HG03439 (cell line): ENCODE data around the gene AP5M1.
"Not testable (repeated sequence)": the region's sequence is repeated elsewhere in the genome, so short reads cannot be mapped to it uniquely, and the experiment has no call there.

Source experiments
- ATAC-seq: cut with Tn5 transposase; IDR thresholded peaks from one replicate; pipeline ENCODE4 v1.9.1; 2021; ENCODE audit warnings: mild to moderate bottlenecking, moderate library complexity; ENCODE audit not compliant: unreplicated experiment

AP5M1 gene

DNA sequence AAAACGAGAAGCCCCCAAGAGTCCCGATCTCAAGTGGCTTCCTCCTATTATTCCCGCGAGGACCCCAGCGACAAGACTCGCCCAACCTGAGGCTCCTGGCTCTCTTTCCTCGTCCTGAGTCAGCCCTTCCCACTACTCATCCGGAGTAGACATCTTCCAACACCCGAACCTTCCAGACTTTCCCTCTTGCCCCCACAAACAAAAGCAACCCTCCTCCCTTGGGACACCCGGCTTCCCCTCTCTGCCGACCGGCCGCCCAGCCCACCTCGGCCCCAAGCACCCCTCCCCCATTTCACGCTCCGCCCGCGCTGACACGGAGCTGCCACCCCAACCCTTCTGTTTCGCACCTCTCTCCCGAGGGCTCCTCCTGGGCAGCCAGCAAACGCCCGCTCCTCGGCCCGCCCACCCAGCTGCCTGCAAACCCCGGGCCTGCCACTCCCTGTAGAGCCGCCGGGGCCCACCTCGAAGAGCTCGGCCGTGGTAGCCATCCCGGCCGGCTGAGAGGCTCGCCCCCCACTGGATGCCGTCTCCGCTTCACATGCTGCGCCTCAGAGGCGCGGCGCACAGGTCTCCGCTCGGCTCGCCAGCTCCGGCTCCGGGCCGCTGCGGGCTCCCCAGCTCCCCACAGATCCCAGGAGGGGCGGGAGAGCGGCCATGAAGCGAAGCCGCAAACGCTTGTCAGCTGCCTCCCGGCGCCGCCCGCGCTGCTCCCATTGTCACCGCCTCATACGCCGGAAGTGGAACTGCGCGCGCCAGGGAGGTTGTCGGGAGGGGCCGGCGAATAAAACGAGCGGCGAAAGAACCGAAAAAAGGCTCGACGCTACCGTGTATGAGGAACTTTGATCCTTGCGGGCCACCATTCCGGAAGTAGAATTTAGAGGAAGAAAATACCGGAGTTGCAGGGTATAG, at the start of gene AP5M1, which contains the start of gene EXOC5:
Gene AP5M1, plus strand, starts transcription at position 811 of the 909 bp plus-strand sequence. CDS start 344 bp downstream, outside the sequence.
Gene EXOC5, minus strand, starts transcription at position 745 of the 909 bp plus-strand sequence. Its CDS starts 257 bp downstream, at position 488.
- ATAC-seq, result peak; percentile 93

GRCh38 chr14:57221931-57222330, 46.8 kb upstream of the AP5M1 start:
- no peak for ATAC-seq

- ATAC-seq, result no peak
These were observed 41.7 kb upstream of the AP5M1 start for GRCh38 chr14:57227083-57227482.

DNA sequence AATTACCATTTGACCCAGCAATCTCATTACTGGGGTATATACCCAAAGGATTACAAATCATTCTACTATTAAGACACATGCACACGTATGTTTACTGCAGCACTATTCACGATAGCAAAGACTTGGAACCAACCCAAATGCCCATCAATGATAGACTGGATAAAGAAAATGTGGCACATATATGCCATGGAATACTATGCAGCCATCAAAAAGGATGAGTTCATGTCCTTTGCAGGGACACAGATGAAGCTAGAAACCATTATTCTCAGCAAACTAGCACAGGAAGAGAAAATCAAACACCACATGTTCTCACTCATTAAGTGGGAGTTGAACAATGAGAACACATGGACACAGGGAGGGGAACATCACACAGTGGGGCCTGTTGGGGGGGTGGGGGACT, 40.5 kb upstream of the AP5M1 start:
- not testable (repeated sequence) for ATAC-seq

DNA sequence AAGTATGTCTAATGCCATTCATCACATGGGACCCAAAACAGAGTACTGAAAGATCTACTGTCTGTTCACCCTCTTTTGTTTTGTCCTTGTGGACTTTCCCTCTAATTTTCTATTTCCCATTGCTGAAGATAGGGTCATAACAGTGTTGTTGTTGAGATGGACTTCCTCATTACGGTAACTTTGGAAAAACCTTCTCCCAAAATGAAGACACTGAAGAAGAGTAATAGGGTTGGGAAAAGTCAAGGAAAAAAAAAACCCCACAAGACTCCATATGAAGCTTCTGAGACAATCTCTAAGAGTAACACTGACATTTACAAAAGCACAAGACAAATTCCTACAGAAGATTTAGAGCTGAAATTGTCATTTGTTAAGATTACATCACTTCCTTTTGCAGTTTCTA, 36.8 kb upstream of the AP5M1 start:
- ATAC-seq, result no peak

GRCh38 chr14:57240115-57240514, 28.7 kb upstream of the AP5M1 start:
- ATAC-seq, result not testable (repeated sequence)

DNA sequence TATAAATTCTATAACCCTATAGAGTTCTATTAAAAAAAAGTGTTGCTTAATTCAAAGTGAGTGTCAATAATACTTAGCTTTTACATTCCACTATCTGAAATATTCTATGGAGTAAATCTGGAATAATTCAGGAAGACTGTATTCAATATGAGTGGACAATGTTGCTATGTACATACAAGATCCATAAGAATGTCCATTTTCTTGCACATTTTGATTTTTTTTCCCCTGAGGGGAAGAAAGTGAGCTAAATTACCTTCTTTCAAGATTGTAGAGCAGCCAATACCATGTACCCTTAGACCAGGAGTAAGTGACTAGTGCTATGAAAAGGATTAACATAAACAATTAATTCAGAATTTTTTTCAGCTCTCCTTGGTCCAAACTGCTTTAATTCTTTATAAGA, 25.5 kb upstream of the AP5M1 start:
- no peak for ATAC-seq

DNA sequence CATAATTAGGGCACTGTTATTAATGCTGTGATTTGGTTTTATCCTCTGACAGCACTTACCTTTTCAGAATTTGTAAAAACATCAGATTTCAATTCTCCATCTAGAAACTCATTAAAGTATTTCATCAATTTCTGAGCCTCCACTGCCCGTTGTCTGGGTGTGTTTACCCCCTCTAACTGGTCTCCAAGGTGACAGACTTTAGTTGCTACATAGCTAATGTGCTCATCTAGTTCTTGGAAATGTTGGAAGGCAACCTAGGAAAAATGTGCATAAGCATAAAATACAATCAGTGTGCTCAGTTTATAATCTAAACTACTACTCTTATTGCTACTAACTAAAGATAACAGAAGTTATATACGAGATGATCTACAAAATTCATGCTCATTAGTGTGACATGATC, 24.7 kb upstream of the AP5M1 start:
- ATAC-seq, result no peak

GRCh38 chr14:57245941-57246340, 22.8 kb upstream of the AP5M1 start:
- ATAC-seq, result no peak

DNA sequence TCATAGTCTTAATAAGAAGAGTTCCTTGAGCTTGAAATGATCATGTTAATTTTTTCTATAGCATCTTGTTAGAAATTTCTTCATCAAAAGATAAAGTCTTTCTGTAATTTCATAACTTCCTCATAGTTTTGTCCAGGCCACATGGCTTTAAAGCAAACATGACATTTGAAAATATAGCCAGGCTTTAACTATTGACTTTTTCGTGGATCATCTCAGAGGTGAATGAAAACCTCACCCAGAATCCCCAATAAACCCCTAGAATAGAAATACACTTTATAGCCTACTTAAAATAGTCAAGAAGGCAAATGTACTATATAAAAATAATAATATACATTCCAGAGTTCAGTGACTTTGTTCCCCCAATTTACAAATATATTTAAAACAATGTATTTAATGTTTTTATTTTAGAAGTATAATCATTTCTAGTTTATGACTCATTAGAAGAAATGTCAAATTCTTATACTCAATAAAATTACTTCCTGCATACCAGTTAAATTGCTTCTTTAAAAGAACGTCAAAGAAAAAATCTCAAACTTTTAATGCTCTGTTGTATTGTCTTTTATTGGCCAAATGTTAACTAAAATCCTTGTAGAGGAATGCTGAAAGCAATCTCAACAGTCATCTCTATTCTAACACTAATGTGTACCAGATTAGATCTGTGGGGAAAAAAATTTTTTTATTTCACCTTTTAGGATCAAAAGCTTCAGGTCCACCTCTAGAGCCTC, 21.7 kb upstream of the AP5M1 start:
- no peak for ATAC-seq

DNA sequence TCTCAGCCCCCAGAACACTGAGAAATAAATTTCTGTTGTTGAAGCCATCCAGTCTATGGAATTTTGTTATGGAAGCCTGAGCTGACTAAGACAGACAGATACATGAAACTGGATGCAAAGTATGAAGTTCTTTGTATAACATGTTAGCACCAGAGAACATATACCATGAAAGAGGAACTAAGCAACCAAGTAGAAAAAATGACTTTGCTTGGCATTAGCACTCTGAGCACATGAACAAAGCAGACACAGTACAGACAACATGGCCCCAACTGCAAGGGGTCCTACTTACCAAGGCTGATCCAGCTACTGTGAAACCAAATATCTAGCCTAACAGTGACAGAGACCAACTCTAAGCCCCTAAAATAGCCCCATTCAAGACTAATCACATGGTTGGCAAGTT, 13.9 kb upstream of the AP5M1 start:
- no peak for ATAC-seq

DNA sequence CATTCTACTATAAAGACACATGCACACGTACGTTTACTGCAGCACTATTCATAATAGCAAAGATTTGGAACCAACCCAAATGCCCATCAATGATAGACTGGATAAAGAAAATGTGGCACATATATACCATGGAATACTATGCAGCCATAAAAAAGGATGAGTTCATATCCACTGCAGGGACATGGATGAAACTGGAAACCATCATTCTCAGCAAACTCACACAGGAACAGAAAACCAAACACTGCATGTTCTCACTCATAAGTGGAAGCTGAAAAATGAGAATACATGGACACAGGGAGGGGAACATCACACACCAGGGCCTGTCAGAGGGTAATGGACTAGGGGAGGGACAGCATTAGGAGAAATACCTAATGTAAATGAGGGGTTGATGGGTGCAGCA, 10.6 kb upstream of the AP5M1 start:
- not testable (repeated sequence) for ATAC-seq

DNA sequence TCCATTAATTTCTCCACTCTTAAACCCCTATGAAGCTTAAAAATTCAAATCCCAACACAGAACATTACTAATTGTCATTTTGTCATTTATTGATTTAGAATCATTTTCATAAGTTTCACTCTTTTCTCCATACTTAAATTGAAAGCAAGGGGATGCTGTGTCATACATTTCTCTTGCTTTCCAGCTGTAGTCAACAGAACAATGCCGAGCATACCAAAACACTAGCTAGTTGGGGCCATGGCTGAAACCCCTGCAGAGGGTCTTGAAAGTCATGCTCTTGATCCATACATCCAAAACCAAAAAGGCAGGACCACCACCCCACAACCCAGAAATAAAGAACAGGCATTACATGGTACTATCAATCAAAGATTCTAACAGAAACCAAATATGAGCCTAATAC, 9.1 kb upstream of the AP5M1 start:
- ATAC-seq, result no peak

- ATAC-seq, result no peak
These were observed 7.2 kb upstream of the AP5M1 start for GRCh38 chr14:57261604-57262003.

- no peak for ATAC-seq
These were observed 6.7 kb upstream of the AP5M1 start for GRCh38 chr14:57262117-57262516.

DNA sequence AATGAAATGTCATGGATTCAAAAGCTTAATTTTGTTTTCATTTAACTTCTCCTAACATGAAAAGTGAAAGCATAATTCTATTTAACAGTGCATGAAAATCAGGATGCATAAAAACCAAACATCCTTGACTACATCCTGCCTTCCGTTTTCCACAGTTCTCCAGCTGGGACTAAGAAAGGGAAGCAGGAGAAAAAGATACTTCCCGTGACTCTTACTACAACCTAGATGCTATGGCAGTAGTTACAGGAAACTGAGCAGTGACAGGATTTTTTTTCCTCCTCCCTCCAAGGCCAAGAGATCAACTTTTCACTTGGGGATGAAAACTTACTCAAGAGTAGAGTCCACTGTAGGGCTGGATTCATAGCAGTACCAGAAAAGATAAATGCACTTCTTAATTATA, 2.7 kb upstream of the AP5M1 start:
- ATAC-seq, result no peak

DNA sequence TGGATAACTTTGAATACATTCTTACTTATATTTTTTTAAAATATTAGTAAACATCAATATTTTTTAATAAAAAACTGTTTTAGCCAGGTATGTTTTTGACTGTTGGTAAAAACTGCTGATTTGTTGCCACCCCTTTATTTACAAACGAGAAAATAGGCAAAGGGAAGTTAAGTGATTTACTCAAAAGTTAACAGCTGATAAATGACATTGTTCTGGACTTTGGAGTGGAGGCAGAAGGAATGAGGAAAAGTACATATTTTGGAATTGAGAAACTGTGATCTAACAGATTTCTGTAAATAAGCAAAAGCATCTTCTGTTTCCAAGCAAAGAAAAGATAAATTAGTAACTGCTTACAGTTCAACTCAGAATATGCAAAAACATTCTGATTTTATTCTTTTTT, 4.5 kb downstream of the AP5M1 start:
- no peak for ATAC-seq

GRCh38 chr14:57274551-57274950, 5.8 kb downstream of the AP5M1 start:
- ATAC-seq, result no peak

DNA sequence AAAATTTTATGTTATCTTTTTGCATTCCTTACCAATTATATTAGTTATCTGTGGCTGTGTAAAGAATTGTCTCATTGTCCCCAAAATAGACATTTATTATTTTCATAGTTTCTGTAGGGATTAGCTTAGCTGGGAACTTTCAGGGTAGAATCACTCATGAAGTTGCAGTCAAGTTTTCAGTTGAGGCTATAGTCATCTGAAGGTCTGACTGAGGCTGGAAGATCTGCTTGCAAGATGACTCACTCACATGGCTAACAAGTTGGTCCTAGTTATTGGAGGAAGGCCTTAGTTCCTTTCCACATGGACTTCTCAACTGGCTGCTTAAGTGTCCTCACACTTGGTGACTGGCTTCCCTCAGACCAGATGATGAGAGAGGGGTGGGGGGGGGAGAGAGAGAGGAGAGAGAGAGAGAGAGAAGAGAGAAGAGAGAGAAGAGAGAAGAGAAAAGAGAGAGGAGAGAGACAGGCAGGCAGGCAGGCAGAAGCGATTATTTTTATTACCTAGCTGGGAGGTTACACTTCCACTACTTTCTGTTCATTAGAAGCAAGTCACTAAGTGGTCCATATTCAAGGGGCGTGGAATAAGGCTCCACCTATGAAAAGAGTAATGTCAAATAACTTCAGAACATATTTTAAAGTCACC, 6.4 kb downstream of the AP5M1 start:
- no peak for ATAC-seq

- no peak for ATAC-seq
These were observed 8.3 kb downstream of the AP5M1 start for GRCh38 chr14:57277062-57277461.

- no peak for ATAC-seq
These were observed 19.0 kb downstream of the AP5M1 start for GRCh38 chr14:57287745-57288144.
